ENCODE results near the gene TMEM134.

DNA sequence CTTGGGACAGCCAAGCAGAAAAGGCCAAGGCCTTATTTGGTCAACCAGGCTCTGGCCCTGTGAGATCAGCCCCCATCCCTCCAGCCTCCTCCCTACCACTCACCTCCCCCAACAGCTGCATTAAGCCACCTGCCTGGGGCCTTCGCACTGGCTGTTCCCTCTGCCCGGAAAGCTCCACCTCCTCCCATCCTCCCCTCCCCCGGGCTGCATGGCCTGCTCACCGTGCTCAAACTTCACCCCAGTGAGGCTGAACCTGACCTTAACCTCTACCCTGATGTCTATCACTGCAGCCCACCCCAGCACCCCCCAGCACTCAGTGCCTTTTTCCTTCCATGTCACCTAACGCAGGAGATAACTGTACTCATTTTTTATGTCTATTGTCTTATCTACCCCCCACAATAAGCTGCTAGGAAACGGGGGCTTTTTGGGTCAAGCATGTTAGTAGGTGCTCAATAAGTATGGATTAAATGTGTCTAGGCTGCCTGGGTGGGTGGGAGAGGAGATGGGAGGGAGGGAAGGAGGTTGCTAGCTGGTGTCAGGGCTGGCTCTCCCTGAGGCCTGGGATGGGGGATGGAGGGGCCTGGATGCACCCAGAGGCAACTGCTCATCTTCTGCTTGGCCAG is 32.5 kb downstream of the TMEM134 start:
- TF ChIP-seq, protein P1, sequence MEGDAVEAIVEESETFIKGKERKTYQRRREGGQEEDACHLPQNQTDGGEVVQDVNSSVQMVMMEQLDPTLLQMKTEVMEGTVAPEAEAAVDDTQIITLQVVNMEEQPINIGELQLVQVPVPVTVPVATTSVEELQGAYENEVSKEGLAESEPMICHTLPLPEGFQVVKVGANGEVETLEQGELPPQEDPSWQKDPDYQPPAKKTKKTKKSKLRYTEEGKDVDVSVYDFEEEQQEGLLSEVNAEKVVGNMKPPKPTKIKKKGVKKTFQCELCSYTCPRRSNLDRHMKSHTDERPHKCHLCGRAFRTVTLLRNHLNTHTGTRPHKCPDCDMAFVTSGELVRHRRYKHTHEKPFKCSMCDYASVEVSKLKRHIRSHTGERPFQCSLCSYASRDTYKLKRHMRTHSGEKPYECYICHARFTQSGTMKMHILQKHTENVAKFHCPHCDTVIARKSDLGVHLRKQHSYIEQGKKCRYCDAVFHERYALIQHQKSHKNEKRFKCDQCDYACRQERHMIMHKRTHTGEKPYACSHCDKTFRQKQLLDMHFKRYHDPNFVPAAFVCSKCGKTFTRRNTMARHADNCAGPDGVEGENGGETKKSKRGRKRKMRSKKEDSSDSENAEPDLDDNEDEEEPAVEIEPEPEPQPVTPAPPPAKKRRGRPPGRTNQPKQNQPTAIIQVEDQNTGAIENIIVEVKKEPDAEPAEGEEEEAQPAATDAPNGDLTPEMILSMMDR (IDR thresholded peaks at IDR 0.05), result no peak
- TF ChIP-seq EP300 (IDR thresholded peaks at IDR 0.05), result no peak

All from sigmoid colon (tissue), 4 donors.